Measurements from ENCODE around the gene STAU1.

The STAU1 gene

GRCh38 chr20:49074521-49074920 lies 113.6 kb downstream of the STAU1 start:
- TF ChIP-seq, protein P1, sequence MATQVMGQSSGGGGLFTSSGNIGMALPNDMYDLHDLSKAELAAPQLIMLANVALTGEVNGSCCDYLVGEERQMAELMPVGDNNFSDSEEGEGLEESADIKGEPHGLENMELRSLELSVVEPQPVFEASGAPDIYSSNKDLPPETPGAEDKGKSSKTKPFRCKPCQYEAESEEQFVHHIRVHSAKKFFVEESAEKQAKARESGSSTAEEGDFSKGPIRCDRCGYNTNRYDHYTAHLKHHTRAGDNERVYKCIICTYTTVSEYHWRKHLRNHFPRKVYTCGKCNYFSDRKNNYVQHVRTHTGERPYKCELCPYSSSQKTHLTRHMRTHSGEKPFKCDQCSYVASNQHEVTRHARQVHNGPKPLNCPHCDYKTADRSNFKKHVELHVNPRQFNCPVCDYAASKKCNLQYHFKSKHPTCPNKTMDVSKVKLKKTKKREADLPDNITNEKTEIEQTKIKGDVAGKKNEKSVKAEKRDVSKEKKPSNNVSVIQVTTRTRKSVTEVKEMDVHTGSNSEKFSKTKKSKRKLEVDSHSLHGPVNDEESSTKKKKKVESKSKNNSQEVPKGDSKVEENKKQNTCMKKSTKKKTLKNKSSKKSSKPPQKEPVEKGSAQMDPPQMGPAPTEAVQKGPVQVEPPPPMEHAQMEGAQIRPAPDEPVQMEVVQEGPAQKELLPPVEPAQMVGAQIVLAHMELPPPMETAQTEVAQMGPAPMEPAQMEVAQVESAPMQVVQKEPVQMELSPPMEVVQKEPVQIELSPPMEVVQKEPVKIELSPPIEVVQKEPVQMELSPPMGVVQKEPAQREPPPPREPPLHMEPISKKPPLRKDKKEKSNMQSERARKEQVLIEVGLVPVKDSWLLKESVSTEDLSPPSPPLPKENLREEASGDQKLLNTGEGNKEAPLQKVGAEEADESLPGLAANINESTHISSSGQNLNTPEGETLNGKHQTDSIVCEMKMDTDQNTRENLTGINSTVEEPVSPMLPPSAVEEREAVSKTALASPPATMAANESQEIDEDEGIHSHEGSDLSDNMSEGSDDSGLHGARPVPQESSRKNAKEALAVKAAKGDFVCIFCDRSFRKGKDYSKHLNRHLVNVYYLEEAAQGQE (IDR thresholded peaks at IDR 0.05; ENCODE audit: insufficient replicate concordance, low read depth): no peak
- TF ChIP-seq SPI1 (IDR thresholded peaks at IDR 0.05; ENCODE audit: borderline replicate concordance, low read depth) (no peak), CTCF (IDR thresholded peaks at IDR 0.05; ENCODE audit: insufficient read depth, low read length) (no peak), POLR2AphosphoS5 (IDR thresholded peaks at IDR 0.05; ENCODE audit: low read depth) (no peak), GABPA (IDR thresholded peaks at IDR 0.05; ENCODE audit: low read depth) (no peak)
- no peak overlapping the region for H3K27ac ChIP-seq (replicated peaks)
- H3K27me3 ChIP-seq (ENCODE audit: insufficient read depth, poor library complexity, severe bottlenecking): no peaks in the 10 kb centered on the region
- no peak for DNase-seq (ENCODE audit: low read depth in 1 of 2, low spot score in 1 of 2)
- H3K4me3 ChIP-seq (replicated peaks; ENCODE audit: insufficient read depth, low read length): no peak overlapping the region

Data from HL-60 (cell line).